ENCODE results near the gene AGPAT2.

AGPAT2 gene

DNA sequence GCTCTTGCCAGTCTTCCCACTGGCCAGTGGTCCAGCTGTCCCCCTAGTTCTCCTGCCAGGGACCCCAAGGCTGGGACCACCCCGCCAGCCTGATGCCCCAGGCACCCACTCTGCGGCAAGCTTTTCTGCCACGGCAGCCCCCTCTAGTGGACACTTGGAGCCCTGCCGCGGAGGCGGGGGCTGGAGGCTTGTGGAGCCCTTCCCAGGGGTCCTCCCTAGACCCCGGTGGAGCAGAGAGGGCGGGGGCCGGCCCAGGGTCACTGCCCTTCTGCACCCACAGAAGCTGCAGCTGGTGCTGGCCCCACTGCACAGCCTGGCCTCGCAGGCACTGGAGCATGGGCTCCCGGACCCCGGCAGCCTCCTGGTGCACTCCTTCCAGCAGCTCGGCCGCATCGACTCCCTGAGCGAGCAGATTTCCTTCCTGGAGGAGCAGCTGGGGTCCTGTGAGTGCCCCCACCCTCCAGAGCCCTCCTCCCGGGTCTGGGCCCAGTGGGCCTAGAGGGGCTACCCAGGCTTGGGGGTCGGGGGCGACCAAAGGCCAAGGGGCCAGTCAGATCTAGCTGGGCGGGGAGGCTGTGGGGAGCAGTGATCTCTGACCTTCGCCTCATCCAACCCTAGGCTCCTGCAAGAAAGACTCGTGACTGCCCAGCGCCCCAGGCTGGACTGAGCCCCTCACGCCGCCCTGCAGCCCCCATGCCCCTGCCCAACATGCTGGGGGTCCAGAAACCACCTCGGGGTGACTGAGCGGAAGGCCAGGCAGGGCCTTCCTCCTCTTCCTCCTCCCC lies 15.4 kb downstream of the AGPAT2 start (continued):
- TF ChIP-seq, protein P1, sequence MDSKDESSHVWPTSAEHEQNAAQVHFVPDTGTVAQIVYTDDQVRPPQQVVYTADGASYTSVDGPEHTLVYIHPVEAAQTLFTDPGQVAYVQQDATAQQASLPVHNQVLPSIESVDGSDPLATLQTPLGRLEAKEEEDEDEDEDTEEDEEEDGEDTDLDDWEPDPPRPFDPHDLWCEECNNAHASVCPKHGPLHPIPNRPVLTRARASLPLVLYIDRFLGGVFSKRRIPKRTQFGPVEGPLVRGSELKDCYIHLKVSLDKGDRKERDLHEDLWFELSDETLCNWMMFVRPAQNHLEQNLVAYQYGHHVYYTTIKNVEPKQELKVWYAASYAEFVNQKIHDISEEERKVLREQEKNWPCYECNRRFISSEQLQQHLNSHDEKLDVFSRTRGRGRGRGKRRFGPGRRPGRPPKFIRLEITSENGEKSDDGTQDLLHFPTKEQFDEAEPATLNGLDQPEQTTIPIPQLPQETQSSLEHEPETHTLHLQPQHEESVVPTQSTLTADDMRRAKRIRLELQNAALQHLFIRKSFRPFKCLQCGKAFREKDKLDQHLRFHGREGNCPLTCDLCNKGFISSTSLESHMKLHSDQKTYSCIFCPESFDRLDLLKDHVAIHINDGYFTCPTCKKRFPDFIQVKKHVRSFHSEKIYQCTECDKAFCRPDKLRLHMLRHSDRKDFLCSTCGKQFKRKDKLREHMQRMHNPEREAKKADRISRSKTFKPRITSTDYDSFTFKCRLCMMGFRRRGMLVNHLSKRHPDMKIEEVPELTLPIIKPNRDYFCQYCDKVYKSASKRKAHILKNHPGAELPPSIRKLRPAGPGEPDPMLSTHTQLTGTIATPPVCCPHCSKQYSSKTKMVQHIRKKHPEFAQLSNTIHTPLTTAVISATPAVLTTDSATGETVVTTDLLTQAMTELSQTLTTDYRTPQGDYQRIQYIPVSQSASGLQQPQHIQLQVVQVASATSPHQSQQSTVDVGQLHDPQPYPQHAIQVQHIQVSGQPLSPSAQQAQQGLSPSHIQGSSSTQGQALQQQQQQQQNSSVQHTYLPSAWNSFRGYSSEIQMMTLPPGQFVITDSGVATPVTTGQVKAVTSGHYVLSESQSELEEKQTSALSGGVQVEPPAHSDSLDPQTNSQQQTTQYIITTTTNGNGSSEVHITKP (tag by site-specific recombination; IDR thresholded peaks at IDR 0.05) = no peak
- TF ChIP-seq, protein P2, sequence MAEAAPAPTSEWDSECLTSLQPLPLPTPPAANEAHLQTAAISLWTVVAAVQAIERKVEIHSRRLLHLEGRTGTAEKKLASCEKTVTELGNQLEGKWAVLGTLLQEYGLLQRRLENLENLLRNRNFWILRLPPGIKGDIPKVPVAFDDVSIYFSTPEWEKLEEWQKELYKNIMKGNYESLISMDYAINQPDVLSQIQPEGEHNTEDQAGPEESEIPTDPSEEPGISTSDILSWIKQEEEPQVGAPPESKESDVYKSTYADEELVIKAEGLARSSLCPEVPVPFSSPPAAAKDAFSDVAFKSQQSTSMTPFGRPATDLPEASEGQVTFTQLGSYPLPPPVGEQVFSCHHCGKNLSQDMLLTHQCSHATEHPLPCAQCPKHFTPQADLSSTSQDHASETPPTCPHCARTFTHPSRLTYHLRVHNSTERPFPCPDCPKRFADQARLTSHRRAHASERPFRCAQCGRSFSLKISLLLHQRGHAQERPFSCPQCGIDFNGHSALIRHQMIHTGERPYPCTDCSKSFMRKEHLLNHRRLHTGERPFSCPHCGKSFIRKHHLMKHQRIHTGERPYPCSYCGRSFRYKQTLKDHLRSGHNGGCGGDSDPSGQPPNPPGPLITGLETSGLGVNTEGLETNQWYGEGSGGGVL (tag by site-specific recombination; IDR thresholded peaks at IDR 0.05) = no peak
- TF ChIP-seq ZNF423 (tag by site-specific recombination; IDR thresholded peaks at IDR 0.05) (no peak), ZNF24 (tag by site-specific recombination; IDR thresholded peaks at IDR 0.05) (no peak), ZNF571 (tag by site-specific recombination; IDR thresholded peaks at IDR 0.05) (no peak), KLF9 (tag by site-specific recombination; IDR thresholded peaks at IDR 0.05; ENCODE audit: low read depth) (no peak), ZSCAN30 (tag by site-specific recombination; IDR thresholded peaks at IDR 0.05) (0 out of 2 replicates have a peak, but pooled peaks have one; percentile 7), ZNF664 (tag by site-specific recombination; IDR thresholded peaks at IDR 0.05) (no peak), ZBTB17 (tag by site-specific recombination; IDR thresholded peaks at IDR 0.05) (no peak), ZNF146 (tag by site-specific recombination; IDR thresholded peaks at IDR 0.05) (no peak), KLF8 (tag by site-specific recombination; IDR thresholded peaks at IDR 0.05) (no peak), ZNF112 (tag by site-specific recombination; IDR thresholded peaks at IDR 0.05) (no peak), ZNF623 (tag by site-specific recombination; IDR thresholded peaks at IDR 0.05) (no peak), TCF7L2 (IDR thresholded peaks at IDR 0.05; ENCODE audit: borderline replicate concordance, low read depth, low read length) (no peak), PRDM1 (tag by site-specific recombination; IDR thresholded peaks at IDR 0.05) (no peak), ZIC2 (tag by site-specific recombination; IDR thresholded peaks at IDR 0.05) (peak; percentile 42), ZNF626 (tag by site-specific recombination; IDR thresholded peaks at IDR 0.05) (no peak), SETDB1 (IDR thresholded peaks at IDR 0.05; ENCODE audit: insufficient read length, low read length) (no peak), ZNF785 (tag by site-specific recombination; IDR thresholded peaks at IDR 0.05) (no peak), ZNF529 (tag by site-specific recombination; IDR thresholded peaks at IDR 0.05; ENCODE audit: insufficient replicate concordance) (no peak)
- TF ChIP-seq, protein P3, sequence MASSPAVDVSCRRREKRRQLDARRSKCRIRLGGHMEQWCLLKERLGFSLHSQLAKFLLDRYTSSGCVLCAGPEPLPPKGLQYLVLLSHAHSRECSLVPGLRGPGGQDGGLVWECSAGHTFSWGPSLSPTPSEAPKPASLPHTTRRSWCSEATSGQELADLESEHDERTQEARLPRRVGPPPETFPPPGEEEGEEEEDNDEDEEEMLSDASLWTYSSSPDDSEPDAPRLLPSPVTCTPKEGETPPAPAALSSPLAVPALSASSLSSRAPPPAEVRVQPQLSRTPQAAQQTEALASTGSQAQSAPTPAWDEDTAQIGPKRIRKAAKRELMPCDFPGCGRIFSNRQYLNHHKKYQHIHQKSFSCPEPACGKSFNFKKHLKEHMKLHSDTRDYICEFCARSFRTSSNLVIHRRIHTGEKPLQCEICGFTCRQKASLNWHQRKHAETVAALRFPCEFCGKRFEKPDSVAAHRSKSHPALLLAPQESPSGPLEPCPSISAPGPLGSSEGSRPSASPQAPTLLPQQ (tag by site-specific recombination; IDR thresholded peaks at IDR 0.05) = peak; percentile 27; the same call in 1 of the 2 replicates
- TF ChIP-seq, protein P4, sequence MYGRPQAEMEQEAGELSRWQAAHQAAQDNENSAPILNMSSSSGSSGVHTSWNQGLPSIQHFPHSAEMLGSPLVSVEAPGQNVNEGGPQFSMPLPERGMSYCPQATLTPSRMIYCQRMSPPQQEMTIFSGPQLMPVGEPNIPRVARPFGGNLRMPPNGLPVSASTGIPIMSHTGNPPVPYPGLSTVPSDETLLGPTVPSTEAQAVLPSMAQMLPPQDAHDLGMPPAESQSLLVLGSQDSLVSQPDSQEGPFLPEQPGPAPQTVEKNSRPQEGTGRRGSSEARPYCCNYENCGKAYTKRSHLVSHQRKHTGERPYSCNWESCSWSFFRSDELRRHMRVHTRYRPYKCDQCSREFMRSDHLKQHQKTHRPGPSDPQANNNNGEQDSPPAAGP (tag by site-specific recombination; IDR thresholded peaks at IDR 0.05) = no peak
- TF ChIP-seq, protein P5, sequence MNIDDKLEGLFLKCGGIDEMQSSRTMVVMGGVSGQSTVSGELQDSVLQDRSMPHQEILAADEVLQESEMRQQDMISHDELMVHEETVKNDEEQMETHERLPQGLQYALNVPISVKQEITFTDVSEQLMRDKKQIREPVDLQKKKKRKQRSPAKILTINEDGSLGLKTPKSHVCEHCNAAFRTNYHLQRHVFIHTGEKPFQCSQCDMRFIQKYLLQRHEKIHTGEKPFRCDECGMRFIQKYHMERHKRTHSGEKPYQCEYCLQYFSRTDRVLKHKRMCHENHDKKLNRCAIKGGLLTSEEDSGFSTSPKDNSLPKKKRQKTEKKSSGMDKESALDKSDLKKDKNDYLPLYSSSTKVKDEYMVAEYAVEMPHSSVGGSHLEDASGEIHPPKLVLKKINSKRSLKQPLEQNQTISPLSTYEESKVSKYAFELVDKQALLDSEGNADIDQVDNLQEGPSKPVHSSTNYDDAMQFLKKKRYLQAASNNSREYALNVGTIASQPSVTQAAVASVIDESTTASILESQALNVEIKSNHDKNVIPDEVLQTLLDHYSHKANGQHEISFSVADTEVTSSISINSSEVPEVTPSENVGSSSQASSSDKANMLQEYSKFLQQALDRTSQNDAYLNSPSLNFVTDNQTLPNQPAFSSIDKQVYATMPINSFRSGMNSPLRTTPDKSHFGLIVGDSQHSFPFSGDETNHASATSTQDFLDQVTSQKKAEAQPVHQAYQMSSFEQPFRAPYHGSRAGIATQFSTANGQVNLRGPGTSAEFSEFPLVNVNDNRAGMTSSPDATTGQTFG (tag by site-specific recombination; IDR thresholded peaks at IDR 0.05; ENCODE audit: borderline replicate concordance) = no peak
- TF ChIP-seq, protein P6, sequence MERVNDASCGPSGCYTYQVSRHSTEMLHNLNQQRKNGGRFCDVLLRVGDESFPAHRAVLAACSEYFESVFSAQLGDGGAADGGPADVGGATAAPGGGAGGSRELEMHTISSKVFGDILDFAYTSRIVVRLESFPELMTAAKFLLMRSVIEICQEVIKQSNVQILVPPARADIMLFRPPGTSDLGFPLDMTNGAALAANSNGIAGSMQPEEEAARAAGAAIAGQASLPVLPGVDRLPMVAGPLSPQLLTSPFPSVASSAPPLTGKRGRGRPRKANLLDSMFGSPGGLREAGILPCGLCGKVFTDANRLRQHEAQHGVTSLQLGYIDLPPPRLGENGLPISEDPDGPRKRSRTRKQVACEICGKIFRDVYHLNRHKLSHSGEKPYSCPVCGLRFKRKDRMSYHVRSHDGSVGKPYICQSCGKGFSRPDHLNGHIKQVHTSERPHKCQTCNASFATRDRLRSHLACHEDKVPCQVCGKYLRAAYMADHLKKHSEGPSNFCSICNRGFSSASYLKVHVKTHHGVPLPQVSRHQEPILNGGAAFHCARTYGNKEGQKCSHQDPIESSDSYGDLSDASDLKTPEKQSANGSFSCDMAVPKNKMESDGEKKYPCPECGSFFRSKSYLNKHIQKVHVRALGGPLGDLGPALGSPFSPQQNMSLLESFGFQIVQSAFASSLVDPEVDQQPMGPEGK (tag by site-specific recombination; IDR thresholded peaks at IDR 0.05) = peak; percentile 82
- TF ChIP-seq, protein P7, sequence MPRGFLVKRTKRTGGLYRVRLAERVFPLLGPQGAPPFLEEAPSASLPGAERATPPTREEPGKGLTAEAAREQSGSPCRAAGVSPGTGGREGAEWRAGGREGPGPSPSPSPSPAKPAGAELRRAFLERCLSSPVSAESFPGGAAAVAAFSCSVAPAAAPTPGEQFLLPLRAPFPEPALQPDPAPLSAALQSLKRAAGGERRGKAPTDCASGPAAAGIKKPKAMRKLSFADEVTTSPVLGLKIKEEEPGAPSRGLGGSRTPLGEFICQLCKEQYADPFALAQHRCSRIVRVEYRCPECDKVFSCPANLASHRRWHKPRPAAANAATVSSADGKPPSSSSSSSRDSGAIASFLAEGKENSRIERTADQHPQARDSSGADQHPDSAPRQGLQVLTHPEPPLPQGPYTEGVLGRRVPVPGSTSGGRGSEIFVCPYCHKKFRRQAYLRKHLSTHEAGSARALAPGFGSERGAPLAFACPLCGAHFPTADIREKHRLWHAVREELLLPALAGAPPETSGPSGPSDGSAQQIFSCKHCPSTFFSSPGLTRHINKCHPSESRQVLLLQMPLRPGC (tag by site-specific recombination; IDR thresholded peaks at IDR 0.05) = no peak
